Keratinocyte (primary cell): ENCODE data around the gene MDFI.

Experiments used
- EZH2 ChIP-seq: IDR thresholded peaks from one replicate; pipeline ENCODE4 v1.6.1; 2012; ENCODE audit warnings: inconsistent platforms, mild to moderate bottlenecking, low read length, moderate library complexity
- TF ChIP-seq, protein P1 (sequence below), 3 experiments: IDR thresholded peaks in 1 of 3; conservative IDR thresholded peaks in 1 of 3; optimal IDR thresholded peaks in 1 of 3; 2 replicates in 2 of 3; 3 replicates in 1 of 3; pipeline versions ENCODE3 to v1.5.1; 2011; ENCODE audit warnings: low read length in 3 of 3, mild to moderate bottlenecking in 3 of 3, moderate library complexity in 2 of 3, control low read depth in 1 of 3, inconsistent platforms in 1 of 3; ENCODE audit not compliant: insufficient read depth in 2 of 3; ENCODE audit errors: extremely low read depth in 1 of 3

DNA sequence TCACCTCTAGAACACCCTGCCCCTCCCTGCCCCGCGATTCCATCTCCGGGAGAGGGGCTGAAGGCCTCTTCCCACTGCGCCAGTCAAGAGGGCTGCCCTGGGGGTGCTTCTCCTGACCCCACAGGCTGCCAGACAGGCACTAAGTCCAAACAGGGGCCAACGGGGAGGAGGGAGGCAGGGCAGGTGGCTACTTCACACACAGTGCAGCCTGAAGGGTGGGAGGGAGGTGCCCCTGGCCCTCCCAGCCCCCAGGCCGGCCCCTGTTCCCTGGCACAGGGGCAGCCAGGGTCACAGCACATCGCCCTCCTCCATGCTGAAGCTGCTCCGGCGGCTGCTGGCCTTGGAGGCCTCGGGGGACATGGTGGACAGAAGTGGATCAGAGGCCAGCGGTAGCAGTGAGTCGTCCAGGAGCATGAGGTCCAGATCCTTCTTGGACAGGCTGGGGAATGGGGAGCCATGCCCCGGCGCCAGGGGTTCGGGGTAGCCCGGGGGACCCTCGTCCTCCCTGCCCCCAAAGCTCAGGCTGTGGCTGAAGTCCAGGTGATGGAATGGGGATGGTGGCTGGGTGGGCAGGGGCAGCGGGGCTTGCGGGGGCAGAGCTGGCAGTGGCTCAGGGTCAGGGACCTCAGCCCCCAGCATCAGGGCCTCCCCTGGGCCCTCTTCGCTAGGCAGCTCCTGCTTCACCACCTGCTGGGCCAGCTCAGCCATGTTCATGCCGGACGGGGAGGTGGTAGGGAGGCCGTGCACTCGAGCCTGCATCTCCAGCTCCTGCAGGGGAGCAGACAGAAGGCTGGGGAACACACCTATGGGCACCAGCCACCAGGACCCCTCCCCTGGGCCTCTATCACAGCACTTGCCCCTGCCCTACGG is 46.3 kb downstream of the MDFI start:
- TF ChIP-seq, protein P1, sequence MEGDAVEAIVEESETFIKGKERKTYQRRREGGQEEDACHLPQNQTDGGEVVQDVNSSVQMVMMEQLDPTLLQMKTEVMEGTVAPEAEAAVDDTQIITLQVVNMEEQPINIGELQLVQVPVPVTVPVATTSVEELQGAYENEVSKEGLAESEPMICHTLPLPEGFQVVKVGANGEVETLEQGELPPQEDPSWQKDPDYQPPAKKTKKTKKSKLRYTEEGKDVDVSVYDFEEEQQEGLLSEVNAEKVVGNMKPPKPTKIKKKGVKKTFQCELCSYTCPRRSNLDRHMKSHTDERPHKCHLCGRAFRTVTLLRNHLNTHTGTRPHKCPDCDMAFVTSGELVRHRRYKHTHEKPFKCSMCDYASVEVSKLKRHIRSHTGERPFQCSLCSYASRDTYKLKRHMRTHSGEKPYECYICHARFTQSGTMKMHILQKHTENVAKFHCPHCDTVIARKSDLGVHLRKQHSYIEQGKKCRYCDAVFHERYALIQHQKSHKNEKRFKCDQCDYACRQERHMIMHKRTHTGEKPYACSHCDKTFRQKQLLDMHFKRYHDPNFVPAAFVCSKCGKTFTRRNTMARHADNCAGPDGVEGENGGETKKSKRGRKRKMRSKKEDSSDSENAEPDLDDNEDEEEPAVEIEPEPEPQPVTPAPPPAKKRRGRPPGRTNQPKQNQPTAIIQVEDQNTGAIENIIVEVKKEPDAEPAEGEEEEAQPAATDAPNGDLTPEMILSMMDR (optimal IDR thresholded peaks at IDR 0.05 in 1 of 3, IDR thresholded peaks at IDR 0.05 in 1 of 3, conservative IDR thresholded peaks at IDR 0.05 in 1 of 3; ENCODE audit: extremely low read depth in 1 of 3, insufficient read depth in 2 of 3, low read length in 3 of 3): no peak
- no peak for TF ChIP-seq EZH2
